Fibroblast of pulmonary artery (primary cell): ENCODE data around the gene NCKAP5L.

ENCODE experiments used
- DNase-seq: peaks from one replicate; pipeline ENCODE4 v3.0.0-alpha.2; 2010; ENCODE audit warnings: low read depth
- H3K4me3 ChIP-seq: replicated peaks from 2 replicates; pipeline ENCODE4 v1.5.1; 2011; ENCODE audit warnings: low read depth, mild to moderate bottlenecking, control low read depth, low read length, moderate library complexity
- TF ChIP-seq, protein P1 (sequence below): IDR thresholded peaks from 2 replicates; pipeline ENCODE4 v1.5.1; 2011; ENCODE audit warnings: mild to moderate bottlenecking, control low read depth, low read length, inconsistent platforms; ENCODE audit errors: missing control alignments

NCKAP5L gene

DNA sequence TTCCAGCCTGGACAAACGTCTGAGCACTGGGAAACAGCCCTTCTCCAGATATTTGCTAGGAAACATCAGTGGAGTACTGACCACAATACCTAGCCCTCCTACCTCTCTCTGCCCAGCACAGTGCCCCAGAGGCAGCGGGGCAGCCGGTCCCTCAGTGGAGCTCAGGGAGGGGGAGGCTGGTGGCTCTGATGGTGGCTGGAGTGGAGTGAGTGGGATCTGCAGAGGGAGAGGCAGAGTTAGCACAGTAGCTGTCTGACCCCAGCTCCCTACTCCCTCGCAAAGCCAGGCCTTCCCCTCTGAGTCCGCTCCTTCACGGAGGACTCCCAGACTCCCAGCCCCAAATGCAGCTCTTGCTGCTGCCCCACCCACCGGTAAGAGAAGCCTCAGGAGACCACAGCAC lies 30.0 kb downstream of the NCKAP5L start:
- H3K4me3 ChIP-seq = no peak overlapping the region
- TF ChIP-seq, protein P1, sequence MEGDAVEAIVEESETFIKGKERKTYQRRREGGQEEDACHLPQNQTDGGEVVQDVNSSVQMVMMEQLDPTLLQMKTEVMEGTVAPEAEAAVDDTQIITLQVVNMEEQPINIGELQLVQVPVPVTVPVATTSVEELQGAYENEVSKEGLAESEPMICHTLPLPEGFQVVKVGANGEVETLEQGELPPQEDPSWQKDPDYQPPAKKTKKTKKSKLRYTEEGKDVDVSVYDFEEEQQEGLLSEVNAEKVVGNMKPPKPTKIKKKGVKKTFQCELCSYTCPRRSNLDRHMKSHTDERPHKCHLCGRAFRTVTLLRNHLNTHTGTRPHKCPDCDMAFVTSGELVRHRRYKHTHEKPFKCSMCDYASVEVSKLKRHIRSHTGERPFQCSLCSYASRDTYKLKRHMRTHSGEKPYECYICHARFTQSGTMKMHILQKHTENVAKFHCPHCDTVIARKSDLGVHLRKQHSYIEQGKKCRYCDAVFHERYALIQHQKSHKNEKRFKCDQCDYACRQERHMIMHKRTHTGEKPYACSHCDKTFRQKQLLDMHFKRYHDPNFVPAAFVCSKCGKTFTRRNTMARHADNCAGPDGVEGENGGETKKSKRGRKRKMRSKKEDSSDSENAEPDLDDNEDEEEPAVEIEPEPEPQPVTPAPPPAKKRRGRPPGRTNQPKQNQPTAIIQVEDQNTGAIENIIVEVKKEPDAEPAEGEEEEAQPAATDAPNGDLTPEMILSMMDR = no peak
- no peak for DNase-seq

DNA sequence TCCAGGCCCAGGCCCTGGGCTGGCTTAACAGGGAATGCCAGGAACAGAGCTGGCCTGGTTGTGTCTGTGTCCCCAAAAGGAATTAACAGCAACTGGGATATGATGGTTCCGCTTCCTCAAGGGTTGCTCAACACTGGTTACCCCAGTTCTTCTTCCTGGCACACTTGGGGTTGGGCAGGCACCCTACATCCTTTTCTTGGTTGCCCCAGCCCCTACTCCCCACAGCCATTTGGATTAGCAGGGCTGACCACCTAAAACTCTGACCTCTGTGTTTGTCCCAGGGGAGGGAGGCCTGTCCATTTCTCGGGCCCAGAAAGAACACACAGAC lies 30.8 kb downstream of the NCKAP5L start:
- TF ChIP-seq, protein P1 = no peak
- no peak for DNase-seq
- no peak overlapping the region for H3K4me3 ChIP-seq

DNA sequence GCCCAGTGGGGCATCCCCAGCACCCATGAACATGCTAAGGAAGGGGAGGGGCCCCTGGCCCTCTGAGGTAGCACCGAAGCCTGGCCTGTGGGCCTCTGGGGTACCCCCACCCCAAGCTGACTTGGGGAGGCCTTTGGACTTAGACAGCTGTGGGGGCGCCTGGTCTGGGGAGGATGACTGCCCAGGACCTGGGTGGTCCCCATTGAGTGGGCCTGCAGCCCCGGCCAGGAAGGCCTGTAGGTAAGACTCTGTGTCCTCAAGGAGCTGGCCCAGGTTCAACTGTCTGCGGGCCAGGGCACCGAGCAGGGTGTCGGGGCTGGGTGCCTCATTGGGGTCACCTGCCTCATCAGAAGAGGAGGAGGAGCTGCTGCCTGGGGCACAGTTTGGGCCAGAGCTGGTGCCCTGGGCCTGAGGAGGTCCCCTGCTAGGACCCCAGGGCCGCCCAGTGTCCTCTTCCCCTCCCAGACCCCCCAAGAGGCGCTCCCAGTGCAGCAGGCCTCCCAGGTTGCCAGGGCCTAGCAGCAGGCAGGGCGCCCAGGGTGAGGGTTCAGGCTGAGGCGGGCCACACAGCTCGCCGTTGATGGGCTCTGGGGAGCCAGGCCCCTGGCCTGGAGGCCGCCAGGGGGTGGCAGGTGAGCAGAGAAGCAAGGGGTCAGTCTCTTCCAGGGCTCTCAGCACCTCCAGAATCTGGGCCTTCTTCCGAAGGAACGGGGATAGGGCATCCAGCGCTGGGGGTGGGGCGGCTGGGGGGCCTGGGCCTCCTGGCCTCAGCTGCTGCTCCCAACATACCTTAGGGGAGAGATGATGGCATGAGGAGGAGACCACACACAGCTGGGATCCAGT lies 31.4 kb downstream of the NCKAP5L start:
- TF ChIP-seq, protein P1 = no peak
- DNase-seq = no peak
- H3K4me3 ChIP-seq = no peak overlapping the region

DNA sequence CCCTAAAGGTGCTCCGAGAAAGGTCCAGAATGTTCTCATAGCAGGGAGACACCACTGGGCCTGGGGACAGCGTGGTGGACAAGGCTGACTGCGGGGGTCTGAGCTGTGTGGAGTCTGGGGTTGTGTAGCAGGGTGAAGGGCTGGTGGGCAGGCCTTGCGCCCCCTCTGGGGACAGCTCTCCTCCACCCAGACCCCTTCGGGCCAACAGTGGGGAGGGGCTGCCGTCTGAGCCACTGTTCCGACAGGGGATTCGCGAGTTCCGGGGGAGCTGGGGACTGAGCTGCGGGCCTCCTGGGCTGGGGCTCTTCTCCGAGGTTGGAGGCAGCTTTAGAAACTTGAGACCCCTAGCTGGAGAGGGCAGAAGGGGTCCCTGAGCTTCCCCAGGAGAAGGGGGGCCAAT lies 32.1 kb downstream of the NCKAP5L start:
- TF ChIP-seq, protein P1 = no peak
- DNase-seq = no peak
- H3K4me3 ChIP-seq = no peak overlapping the region

DNA sequence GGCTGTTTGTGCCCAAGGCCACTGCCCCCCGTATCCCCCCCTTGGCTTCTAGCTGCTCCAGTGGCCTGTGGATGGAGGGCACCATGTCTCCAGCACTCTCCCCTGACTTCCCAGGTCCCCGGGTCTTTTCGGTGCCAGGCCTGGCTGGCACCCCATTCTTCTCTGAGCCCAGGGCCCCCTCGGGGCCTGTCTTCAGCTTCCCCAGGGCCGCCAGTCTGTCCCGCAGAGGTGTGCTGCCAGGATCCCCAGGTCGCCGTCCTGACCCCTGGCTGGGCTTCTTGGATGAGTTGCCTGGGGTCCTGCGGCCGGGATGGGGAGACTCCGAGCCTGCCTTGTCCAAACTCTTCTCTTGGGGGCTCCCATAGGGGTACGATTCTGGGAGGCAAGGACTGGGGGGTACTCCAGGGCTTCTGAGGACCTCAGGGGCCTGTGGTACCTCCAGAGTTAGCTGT lies 32.5 kb downstream of the NCKAP5L start:
- no peak for DNase-seq
- H3K4me3 ChIP-seq = no peak overlapping the region
- TF ChIP-seq, protein P1 = no peak

DNA sequence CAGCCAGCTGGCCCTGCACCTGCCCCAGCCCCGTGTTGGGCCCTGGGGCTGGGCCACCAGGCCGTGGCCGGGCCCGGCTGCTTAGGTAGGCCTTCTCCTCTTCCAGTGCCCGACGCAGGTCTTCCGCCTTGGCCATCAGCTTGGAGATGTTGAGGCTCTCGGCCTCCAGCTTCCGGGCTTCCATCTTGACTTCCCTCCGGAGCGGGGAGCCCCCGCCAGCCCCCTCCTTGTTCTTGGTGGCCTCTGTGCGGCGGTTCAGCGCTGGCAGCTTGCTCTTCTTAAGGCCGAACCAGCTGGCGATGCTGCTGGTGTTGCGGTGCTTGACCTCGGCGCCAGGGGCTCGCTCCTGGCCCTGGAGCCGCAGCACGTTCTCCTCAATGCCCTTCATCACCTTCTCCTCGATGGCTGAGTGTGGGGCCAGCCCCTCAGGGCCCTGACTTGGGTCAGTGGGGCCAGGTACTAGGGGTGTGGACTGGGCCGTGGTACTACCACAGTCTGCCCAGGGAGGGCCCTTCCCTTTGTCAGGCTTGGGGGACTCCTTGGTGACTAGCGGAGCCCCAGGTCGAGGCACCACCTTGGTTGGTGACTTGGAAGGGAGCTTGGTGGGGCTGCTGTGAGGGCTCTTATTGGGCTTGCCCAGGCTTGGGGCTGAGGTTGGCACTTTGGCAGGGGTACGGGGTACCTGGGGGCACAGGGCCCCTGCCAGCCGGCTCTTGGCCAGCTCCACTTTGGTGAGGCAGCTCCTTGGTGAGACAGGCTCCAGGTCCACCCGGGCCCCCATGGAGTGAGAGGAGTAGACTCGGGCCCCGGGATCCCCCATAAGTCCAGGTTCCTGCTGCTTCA lies 33.2 kb downstream of the NCKAP5L start:
- TF ChIP-seq, protein P1 = no peak
- no peak for DNase-seq
- no peak overlapping the region for H3K4me3 ChIP-seq
